ENCODE measurements around the gene KREMEN1. TPM values are rescaled to one million over a fixed set of nuclear protein-coding genes. Genes with fewer than 3 reads are reported as not detected.

Gene KREMEN1
- total RNA-seq, 1 experiment from 2014 or later: 2.7 TPM

DNA sequence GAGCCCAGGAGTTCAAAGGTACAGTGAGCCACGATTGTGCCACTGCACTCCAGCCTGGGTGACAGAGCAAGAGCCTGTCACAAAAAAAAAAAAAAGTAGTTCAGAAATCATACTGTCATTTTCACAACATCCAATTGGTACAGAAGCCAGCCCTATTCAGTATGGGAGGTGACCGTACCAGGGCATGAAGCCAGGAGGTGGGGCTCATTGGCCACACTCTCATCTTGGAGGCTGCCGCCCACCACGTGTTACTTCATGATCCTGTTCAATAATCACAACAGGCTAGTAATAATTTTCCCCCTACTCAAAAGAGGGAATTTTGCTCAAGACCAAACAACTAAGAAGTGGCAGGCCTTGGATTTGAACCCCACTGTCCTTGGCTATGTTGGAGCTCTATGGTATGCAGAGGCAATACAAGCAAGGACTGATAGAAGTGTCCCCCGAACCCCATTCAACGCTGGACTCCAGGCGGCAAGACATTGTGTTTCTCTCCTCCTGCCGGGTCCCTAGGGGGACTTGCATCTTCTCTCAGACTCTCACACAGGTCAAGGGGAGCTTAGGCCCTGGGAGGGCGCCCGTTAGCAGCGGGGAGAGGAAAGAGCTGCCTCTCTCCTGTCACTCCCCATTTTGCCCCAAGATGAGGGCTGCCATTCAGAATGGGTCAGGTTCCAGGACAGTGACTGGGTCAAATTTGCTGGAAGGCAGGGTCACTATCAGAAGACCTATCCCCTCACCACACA lies 92.7 kb downstream of the KREMEN1 start:
- ATAC-seq: no peak
- TF ChIP-seq, protein P1, sequence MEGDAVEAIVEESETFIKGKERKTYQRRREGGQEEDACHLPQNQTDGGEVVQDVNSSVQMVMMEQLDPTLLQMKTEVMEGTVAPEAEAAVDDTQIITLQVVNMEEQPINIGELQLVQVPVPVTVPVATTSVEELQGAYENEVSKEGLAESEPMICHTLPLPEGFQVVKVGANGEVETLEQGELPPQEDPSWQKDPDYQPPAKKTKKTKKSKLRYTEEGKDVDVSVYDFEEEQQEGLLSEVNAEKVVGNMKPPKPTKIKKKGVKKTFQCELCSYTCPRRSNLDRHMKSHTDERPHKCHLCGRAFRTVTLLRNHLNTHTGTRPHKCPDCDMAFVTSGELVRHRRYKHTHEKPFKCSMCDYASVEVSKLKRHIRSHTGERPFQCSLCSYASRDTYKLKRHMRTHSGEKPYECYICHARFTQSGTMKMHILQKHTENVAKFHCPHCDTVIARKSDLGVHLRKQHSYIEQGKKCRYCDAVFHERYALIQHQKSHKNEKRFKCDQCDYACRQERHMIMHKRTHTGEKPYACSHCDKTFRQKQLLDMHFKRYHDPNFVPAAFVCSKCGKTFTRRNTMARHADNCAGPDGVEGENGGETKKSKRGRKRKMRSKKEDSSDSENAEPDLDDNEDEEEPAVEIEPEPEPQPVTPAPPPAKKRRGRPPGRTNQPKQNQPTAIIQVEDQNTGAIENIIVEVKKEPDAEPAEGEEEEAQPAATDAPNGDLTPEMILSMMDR (conservative IDR thresholded peaks at IDR 0.05; ENCODE audit: low read depth, low read length): no peak
- TF ChIP-seq EZH2 (IDR thresholded peaks at IDR 0.05; ENCODE audit: low read length, unreplicated experiment) (no peak), EZH2phosphoT487 (IDR thresholded peaks at IDR 0.05; ENCODE audit: borderline replicate concordance, low read length) (no peak)
- no peak overlapping the region for H2AFZ ChIP-seq (ENCODE audit: low read length)
- CTCF ChIA-PET: no interaction called here
- H3K4me2 ChIP-seq (ENCODE audit: low read length): no peak overlapping the region
- no peak overlapping the region for H3K27ac ChIP-seq (ENCODE audit: low read length)
- H3K4me3 ChIP-seq (ENCODE audit: low read length): no peak overlapping the region
- no peaks in the 10 kb centered on the region for H3K36me3 ChIP-seq (ENCODE audit: low read depth, low read length)
- no peaks in the 10 kb centered on the region for H3K4me1 ChIP-seq (ENCODE audit: insufficient read depth, low read length)
- H3F3A ChIP-seq (ENCODE audit: low read length, unreplicated experiment): no peaks in the 10 kb centered on the region
- H4K20me1 ChIP-seq (ENCODE audit: low read length): no peaks in the 10 kb centered on the region
- no peaks in the 10 kb centered on the region for H3K79me2 ChIP-seq (ENCODE audit: low read length)
- intact Hi-C loops (cut with micrococcal nuclease): no loop called here
- POLR2A ChIA-PET (ENCODE audit: unreplicated experiment): no interaction called here
- no peak overlapping the region for H3K9ac ChIP-seq (ENCODE audit: low read length)
- H3K9me2 ChIP-seq (replicated peaks; ENCODE audit: low read length): no peaks in the 10 kb centered on the region
- no peak for DNase-seq
- no peaks in the 10 kb centered on the region for H3K9me3 ChIP-seq (ENCODE audit: low read length)
- no peaks in the 10 kb centered on the region for H3K27me3 ChIP-seq (ENCODE audit: low read length)
- BruUV-seq (replicated peaks): no TSS peak

DNA sequence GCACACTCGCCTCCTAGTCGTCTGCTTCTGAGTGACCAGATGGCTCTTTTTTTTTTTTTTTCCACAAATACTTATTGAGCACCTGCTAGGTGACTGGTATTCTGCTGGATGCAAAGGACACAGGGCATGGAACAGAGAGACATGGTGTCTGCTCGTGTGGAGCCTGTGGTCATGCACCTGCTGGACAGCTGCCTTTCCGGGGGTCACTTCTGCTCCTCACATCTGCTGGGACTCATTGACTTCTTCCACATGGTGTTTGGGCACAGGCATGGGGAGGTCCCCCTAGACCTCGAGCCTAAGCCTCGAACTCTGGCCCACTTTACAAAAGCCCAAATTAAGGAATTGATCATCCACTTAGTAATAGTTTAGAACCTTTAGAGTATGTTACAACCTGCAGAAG lies 93.3 kb downstream of the KREMEN1 start:
- intact Hi-C loops (cut with micrococcal nuclease): no loop called here
- no peak overlapping the region for H3K27ac ChIP-seq (ENCODE audit: low read length)

More for the DNA sequence above, 93.3 kb downstream of the KREMEN1 start:
- Histone ChIP-seq H3K79me2 (ENCODE audit: low read length) (no peaks in the 10 kb centered on the region), H3K9me3 (ENCODE audit: low read length) (no peaks in the 10 kb centered on the region), H3K9ac (ENCODE audit: low read length) (no peak overlapping the region), H3K4me1 (ENCODE audit: insufficient read depth, low read length) (no peaks in the 10 kb centered on the region), H4K20me1 (ENCODE audit: low read length) (no peaks in the 10 kb centered on the region), H3K4me3 (ENCODE audit: low read length) (no peak overlapping the region), H3K4me2 (ENCODE audit: low read length) (no peak overlapping the region), H3K36me3 (ENCODE audit: low read depth, low read length) (no peaks in the 10 kb centered on the region), H2AFZ (ENCODE audit: low read length) (no peak overlapping the region), H3F3A (ENCODE audit: low read length, unreplicated experiment) (no peaks in the 10 kb centered on the region), H3K9me2 (replicated peaks; ENCODE audit: low read length) (no peaks in the 10 kb centered on the region), H3K27me3 (ENCODE audit: low read length) (no peaks in the 10 kb centered on the region)
- CTCF ChIA-PET: no interaction called here
- ATAC-seq (no peak), DNase-seq (no peak)
- TF ChIP-seq EZH2 (IDR thresholded peaks at IDR 0.05; ENCODE audit: low read length, unreplicated experiment): no peak
- TF ChIP-seq EZH2phosphoT487 (IDR thresholded peaks at IDR 0.05; ENCODE audit: borderline replicate concordance, low read length): no peak
- TF ChIP-seq, protein P1 (conservative IDR thresholded peaks at IDR 0.05; ENCODE audit: low read depth, low read length): no peak
- POLR2A ChIA-PET (ENCODE audit: unreplicated experiment): no interaction called here
- no TSS peak for BruUV-seq (replicated peaks)

Measured in PC-3 (cell line).